ENCODE results near the gene NUDT9.
"Not testable (repeated sequence)": the region's sequence is repeated elsewhere in the genome, so short reads cannot be mapped to it uniquely, and the experiment has no call there.

The NUDT9 gene

DNA sequence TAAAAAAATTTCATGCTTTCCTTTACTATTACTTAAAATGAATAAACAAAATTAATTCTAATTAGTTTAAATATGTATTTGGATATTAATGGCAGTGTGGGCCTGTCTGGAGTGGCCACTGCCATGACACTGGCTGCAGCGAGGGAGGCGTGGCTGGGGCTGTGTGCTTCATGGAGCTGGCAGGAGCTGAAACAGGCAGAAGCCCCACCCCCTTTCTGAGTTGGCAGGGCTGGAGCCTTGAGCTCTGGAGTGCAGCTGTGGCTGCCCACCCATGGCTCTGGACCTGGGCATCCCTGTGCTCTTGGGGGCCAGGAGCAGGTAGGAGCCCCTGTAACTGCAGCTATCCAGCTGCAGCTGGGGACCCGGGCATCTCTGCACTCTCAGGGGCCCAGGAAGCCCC lies 23.2 kb upstream of the NUDT9 start:
- no peaks in the 10 kb centered on the region for H3K27me3 ChIP-seq (ENCODE audit: low read length)
- H3K9me3 ChIP-seq (ENCODE audit: insufficient read depth, low read length), result no peaks in the 10 kb centered on the region
- H3K4me3 ChIP-seq (ENCODE audit: insufficient read depth, low read length, poor library complexity, severe bottlenecking), result no peak overlapping the region
- no peak overlapping the region for H2AFZ ChIP-seq (ENCODE audit: low read depth, low read length, severe bottlenecking)
- TF ChIP-seq, protein P1, sequence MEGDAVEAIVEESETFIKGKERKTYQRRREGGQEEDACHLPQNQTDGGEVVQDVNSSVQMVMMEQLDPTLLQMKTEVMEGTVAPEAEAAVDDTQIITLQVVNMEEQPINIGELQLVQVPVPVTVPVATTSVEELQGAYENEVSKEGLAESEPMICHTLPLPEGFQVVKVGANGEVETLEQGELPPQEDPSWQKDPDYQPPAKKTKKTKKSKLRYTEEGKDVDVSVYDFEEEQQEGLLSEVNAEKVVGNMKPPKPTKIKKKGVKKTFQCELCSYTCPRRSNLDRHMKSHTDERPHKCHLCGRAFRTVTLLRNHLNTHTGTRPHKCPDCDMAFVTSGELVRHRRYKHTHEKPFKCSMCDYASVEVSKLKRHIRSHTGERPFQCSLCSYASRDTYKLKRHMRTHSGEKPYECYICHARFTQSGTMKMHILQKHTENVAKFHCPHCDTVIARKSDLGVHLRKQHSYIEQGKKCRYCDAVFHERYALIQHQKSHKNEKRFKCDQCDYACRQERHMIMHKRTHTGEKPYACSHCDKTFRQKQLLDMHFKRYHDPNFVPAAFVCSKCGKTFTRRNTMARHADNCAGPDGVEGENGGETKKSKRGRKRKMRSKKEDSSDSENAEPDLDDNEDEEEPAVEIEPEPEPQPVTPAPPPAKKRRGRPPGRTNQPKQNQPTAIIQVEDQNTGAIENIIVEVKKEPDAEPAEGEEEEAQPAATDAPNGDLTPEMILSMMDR (IDR thresholded peaks at IDR 0.05; ENCODE audit: insufficient read depth, low read length, poor library complexity, severe bottlenecking), result no peak
- TF ChIP-seq EZH2phosphoT487 (conservative IDR thresholded peaks at IDR 0.05; ENCODE audit: low read length), result no peak
- no peaks in the 10 kb centered on the region for H3K79me2 ChIP-seq (ENCODE audit: insufficient read depth, low read length)
- no peaks in the 10 kb centered on the region for H3K36me3 ChIP-seq (ENCODE audit: low read length)
- no peaks in the 10 kb centered on the region for H4K20me1 ChIP-seq (ENCODE audit: low read depth, low read length)
- H3K4me2 ChIP-seq (ENCODE audit: low read depth, low read length, poor library complexity, severe bottlenecking), result no peak overlapping the region
- no peak overlapping the region for H3K9ac ChIP-seq (ENCODE audit: low read length)
- H3K27ac ChIP-seq (ENCODE audit: low read depth, low read length), result no peak overlapping the region
- no peaks in the 10 kb centered on the region for H3F3A ChIP-seq (ENCODE audit: insufficient read depth)
- H3K9me2 ChIP-seq (replicated peaks; ENCODE audit: insufficient read depth, low read length), result no peaks in the 10 kb centered on the region

DNA sequence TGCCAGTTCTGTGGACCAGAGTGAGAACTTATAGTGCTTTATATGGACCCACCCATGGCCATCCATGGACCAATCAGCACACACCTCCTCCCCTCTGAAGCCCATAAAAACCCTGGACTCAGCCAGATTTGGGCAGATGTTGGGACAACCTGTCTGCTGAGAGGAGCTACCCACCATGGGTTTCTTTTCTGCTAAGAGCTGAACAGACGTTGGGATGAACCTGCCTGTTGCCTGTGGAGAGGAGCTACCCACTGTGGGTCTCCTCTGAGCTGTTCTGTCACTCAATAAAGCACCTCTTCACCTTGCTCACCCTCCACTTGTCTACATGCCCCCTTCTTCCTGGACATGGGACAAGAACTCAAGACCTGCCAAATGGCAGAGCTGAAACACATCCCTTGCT lies 22.4 kb upstream of the NUDT9 start:
- Histone ChIP-seq H3K4me3 (ENCODE audit: insufficient read depth, low read length, poor library complexity, severe bottlenecking) (no peak overlapping the region), H3K4me2 (ENCODE audit: low read depth, low read length, poor library complexity, severe bottlenecking) (no peak overlapping the region), H3K9me2 (replicated peaks; ENCODE audit: insufficient read depth, low read length) (no peaks in the 10 kb centered on the region), H3K27me3 (ENCODE audit: low read length) (no peaks in the 10 kb centered on the region), H3F3A (ENCODE audit: insufficient read depth) (no peaks in the 10 kb centered on the region), H3K9ac (ENCODE audit: low read length) (no peak overlapping the region), H3K36me3 (ENCODE audit: low read length) (no peaks in the 10 kb centered on the region), H4K20me1 (ENCODE audit: low read depth, low read length) (no peaks in the 10 kb centered on the region), H3K9me3 (ENCODE audit: insufficient read depth, low read length) (no peaks in the 10 kb centered on the region), H3K27ac (ENCODE audit: low read depth, low read length) (no peak overlapping the region), H2AFZ (ENCODE audit: low read depth, low read length, severe bottlenecking) (no peak overlapping the region), H3K79me2 (ENCODE audit: insufficient read depth, low read length) (no peaks in the 10 kb centered on the region)
- TF ChIP-seq, protein P1 (IDR thresholded peaks at IDR 0.05; ENCODE audit: insufficient read depth, low read length, poor library complexity, severe bottlenecking), result no peak
- TF ChIP-seq EZH2phosphoT487 (conservative IDR thresholded peaks at IDR 0.05; ENCODE audit: low read length), result no peak

DNA sequence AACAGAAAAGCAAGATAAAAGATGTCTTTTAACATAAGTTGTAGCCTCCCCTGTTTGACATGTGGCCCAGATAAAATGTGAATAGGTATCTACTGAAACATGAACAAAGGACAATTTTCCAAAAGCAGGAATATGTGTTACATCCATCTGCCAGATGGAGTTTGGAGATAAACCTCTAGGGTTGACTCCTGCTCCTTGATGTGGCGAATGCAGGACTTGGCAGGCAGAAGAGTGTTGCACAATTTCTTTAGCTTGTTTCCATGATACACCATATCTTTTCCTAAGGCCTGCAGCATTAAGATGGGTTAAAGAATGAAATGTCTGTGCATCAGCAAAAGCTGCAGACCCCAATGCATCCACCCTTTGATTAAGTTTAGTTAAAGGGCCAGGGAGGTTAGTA lies 18.6 kb upstream of the NUDT9 start:
- not testable (repeated sequence) for H3K4me2 ChIP-seq (ENCODE audit: low read depth, low read length, poor library complexity, severe bottlenecking); H2AFZ ChIP-seq (ENCODE audit: low read depth, low read length, severe bottlenecking); H3K9me2 ChIP-seq (replicated peaks; ENCODE audit: insufficient read depth, low read length); H3K79me2 ChIP-seq (ENCODE audit: insufficient read depth, low read length); H3K36me3 ChIP-seq (ENCODE audit: low read length); H3K4me3 ChIP-seq (ENCODE audit: insufficient read depth, low read length, poor library complexity, severe bottlenecking); H3F3A ChIP-seq (ENCODE audit: insufficient read depth); H3K9me3 ChIP-seq (ENCODE audit: insufficient read depth, low read length); H3K9ac ChIP-seq (ENCODE audit: low read length); H3K27ac ChIP-seq (ENCODE audit: low read depth, low read length); H3K27me3 ChIP-seq (ENCODE audit: low read length); H4K20me1 ChIP-seq (ENCODE audit: low read depth, low read length)

DNA sequence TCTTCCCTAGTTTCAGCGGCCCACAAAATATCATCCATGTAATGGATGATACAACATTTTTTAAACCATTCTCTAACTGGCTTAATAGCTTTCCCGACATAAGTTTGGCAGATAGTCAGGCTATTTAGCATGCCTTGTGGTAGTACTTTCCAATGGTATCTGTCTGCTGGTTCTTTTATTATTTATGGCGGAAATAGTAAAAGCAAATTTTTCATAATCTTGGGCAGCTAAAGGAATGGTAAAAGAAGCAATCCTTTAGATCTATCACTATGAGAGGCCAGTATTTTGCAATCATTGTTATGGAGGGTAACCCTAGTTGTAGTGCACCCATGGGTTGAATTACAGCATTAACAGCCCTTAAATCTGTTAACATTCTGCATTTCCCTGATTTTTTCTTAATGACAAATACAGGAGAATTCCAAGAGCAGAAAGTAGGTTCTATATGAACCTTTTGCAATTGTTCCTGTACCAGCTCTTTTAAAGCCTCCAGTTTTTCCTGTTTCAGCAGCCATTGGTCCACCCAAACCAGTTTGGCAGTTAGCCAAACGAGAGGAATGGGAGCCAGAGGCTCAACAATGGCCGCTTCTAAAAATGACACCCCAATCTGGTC lies 17.1 kb upstream of the NUDT9 start:
- no peaks in the 10 kb centered on the region for H3F3A ChIP-seq (ENCODE audit: insufficient read depth)

More for the DNA sequence above, 17.1 kb upstream of the NUDT9 start:
- TF ChIP-seq EZH2phosphoT487 (conservative IDR thresholded peaks at IDR 0.05; ENCODE audit: low read length), result no peak
- TF ChIP-seq, protein P1 (IDR thresholded peaks at IDR 0.05; ENCODE audit: insufficient read depth, low read length, poor library complexity, severe bottlenecking), result no peak
- H3K9ac ChIP-seq (ENCODE audit: low read length), result no peak overlapping the region
- H3K4me3 ChIP-seq (ENCODE audit: insufficient read depth, low read length, poor library complexity, severe bottlenecking), result no peak overlapping the region
- H3K9me2 ChIP-seq (replicated peaks; ENCODE audit: insufficient read depth, low read length), result no peaks in the 10 kb centered on the region
- no peaks in the 10 kb centered on the region for H4K20me1 ChIP-seq (ENCODE audit: low read depth, low read length)
- H3K27ac ChIP-seq (ENCODE audit: low read depth, low read length), result no peak overlapping the region
- H2AFZ ChIP-seq (ENCODE audit: low read depth, low read length, severe bottlenecking), result no peak overlapping the region
- no peaks in the 10 kb centered on the region for H3K27me3 ChIP-seq (ENCODE audit: low read length)
- H3K79me2 ChIP-seq (ENCODE audit: insufficient read depth, low read length), result no peaks in the 10 kb centered on the region
- no peak overlapping the region for H3K4me2 ChIP-seq (ENCODE audit: low read depth, low read length, poor library complexity, severe bottlenecking)
- H3K9me3 ChIP-seq (ENCODE audit: insufficient read depth, low read length), result no peaks in the 10 kb centered on the region
- H3K36me3 ChIP-seq (ENCODE audit: low read length), result no peaks in the 10 kb centered on the region
